K562 (cell line): ENCODE measurements around the gene DPAGT1. TPM values are rescaled to one million over a fixed set of nuclear protein-coding genes. Genes with fewer than 3 reads are reported as not detected.

Experiments
- ATAC-seq: fragments of 200-7000 bp; cut with Tn5 transposase; 3 replicates; pipeline ENCODE4 v1.9.1; 2020; ENCODE audit warnings: moderate library complexity
- BruUV-seq: library from RNA; stranded (reverse); fragments of 400-500 nt; replicated peaks from 2 replicates; lab custom pipeline; 2021; lab: Mats Ljungman, UMichigan
- CTCF ChIA-PET: fragments of 300-600 bp; formaldehyde crosslinking; extraction: SDS; loops from one replicate; lab custom pipeline; 2021; ENCODE audit warnings: low intra/inter-chr PET ratio; lab: Yijun Ruan, JAX
- POLR2A ChIA-PET: fragments of 300-600, 350-650 bp; sonication (Branson Sonifier 250); formaldehyde crosslinking; extraction: SDS; loops from one replicate; lab custom pipeline; 2021; ENCODE audit warnings: antibody characterized with exemption, inconsistent platforms; lab: Yijun Ruan, JAX
- DNase-seq, 4 experiments: peaks; one replicate each; pipeline versions ENCODE4 v3.0.0 to v3.0.0-alpha.2; 2011 to 2018; ENCODE audit warnings: low spot score in 3 of 4, mixed read lengths in 3 of 4; ENCODE audit errors: extremely low read depth in 1 of 4
- FAIRE-seq: peaks from 2 replicates; lab custom pipeline; 2011; peaks lifted over from hg19 to GRCh38; lab: Jason Lieb, UNC
- H2AFZ ChIP-seq: 2 replicates; pipeline ENCODE4 v1.6.0; 2011; ENCODE audit warnings: low read depth, low read length, control low read depth, inconsistent platforms
- H3K27ac ChIP-seq: fragments of 200-600 bp; 3 replicates; pipeline ENCODE4 v1.8.0; 2011; ENCODE audit warnings: low read depth, mild to moderate bottlenecking, control low read depth, inconsistent platforms, low read length, moderate library complexity, mixed read lengths; ENCODE audit errors: extremely low read depth
- H3K27me3 ChIP-seq, 2 experiments: fragments of 300-600 bp in 1 of 2; 2 replicates in 1 of 2; 3 replicates in 1 of 2; pipeline versions ENCODE4 v1.6.0 to v1.8.0; 2011; ENCODE audit warnings: inconsistent platforms in 2 of 2, low read length in 2 of 2, mild to moderate bottlenecking in 1 of 2, mixed read lengths in 1 of 2, moderate library complexity in 1 of 2; ENCODE audit not compliant: control insufficient read depth in 2 of 2, insufficient read depth in 2 of 2
- H3K36me3 ChIP-seq: fragments of 300-600 bp; 3 replicates; pipeline ENCODE4 v1.8.0; 2011; ENCODE audit warnings: mild to moderate bottlenecking, low read length, inconsistent platforms; ENCODE audit not compliant: control insufficient read depth, insufficient read depth
- H3K4me1 ChIP-seq, 2 experiments: fragments of 200-600 bp in 1 of 2; replicated peaks in 1 of 2; 2 replicates in 1 of 2; 3 replicates in 1 of 2; pipeline versions ENCODE4 v1.5.1 to v1.8.0; 2011; ENCODE audit warnings: inconsistent platforms in 2 of 2, low read length in 2 of 2, mild to moderate bottlenecking in 1 of 2, mixed read lengths in 1 of 2, moderate library complexity in 1 of 2; ENCODE audit not compliant: control insufficient read depth in 2 of 2, insufficient read depth in 2 of 2
- H3K4me2 ChIP-seq: 2 replicates; pipeline ENCODE4 v1.6.1; 2011; ENCODE audit warnings: low read length, control low read depth, inconsistent platforms, mixed read lengths; ENCODE audit not compliant: insufficient read depth
- H3K4me3 ChIP-seq: fragments of 200-600 bp; sonication (generic), shearing (Covaris generic); 2 replicates; pipeline ENCODE4 v1.5.1; 2016; ENCODE audit warnings: control low read depth, inconsistent platforms
- H3K79me2 ChIP-seq: fragments of 200-600 bp; 3 replicates; pipeline ENCODE4 v1.8.0; 2011; ENCODE audit warnings: low read length, inconsistent platforms; ENCODE audit not compliant: control insufficient read depth, insufficient read depth
- H3K9ac ChIP-seq, 2 experiments: 2 replicates each; pipeline versions ENCODE4 v1.6.0 to v1.6.1; 2011; ENCODE audit warnings: low read depth in 2 of 2, low read length in 2 of 2, control low read depth in 1 of 2, inconsistent platforms in 1 of 2, mild to moderate bottlenecking in 1 of 2, mixed read lengths in 1 of 2; ENCODE audit not compliant: insufficient read depth in 1 of 2
- H3K9me1 ChIP-seq: one replicate; pipeline ENCODE4 v1.6.0; 2011; ENCODE audit warnings: inconsistent platforms, mild to moderate bottlenecking, low read length, moderate library complexity; ENCODE audit not compliant: control insufficient read depth, insufficient read depth
- H3K9me3 ChIP-seq: replicated peaks from 2 replicates; pipeline ENCODE4 v1.5.1; 2011; ENCODE audit warnings: low read depth, low read length, inconsistent platforms; ENCODE audit not compliant: control insufficient read depth, insufficient read depth
- H4K20me1 ChIP-seq: replicated peaks from 2 replicates; pipeline ENCODE4 v1.6.1; 2011; ENCODE audit warnings: low read length, inconsistent platforms, mixed read lengths; ENCODE audit not compliant: control insufficient read depth, insufficient read depth
- CHD1 ChIP-seq: fragments of 200-600 bp; sonication (generic); IDR thresholded peaks from one replicate; pipeline ENCODE4 v1.6.1; 2012; ENCODE audit warnings: mild to moderate bottlenecking, moderate library complexity, low read length, inconsistent platforms
- FOSL1 ChIP-seq: fragments of 200-800 bp; sonication (Bioruptor generic); conservative IDR thresholded peaks from 2 replicates; pipeline ENCODE4 v1.6.1; 2016; ENCODE audit warnings: missing genetic modification characterization, missing compliant biosample characterization
- FOXJ3 ChIP-seq: sonication (generic); formaldehyde crosslinking; IDR thresholded peaks from 2 replicates; pipeline ENCODE4 v1.4.0; 2020; ENCODE audit warnings: mild to moderate bottlenecking, missing genetic modification reagents
- MBD2 ChIP-seq: sonication (generic); IDR thresholded peaks from 2 replicates; pipeline ENCODE4 v1.6.1; 2016; ENCODE audit warnings: low read depth, borderline replicate concordance
- NEUROD1 ChIP-seq: fragments of 150-350 bp; IDR thresholded peaks from 2 replicates; pipeline ENCODE4 v1.6.1; 2014; ENCODE audit warnings: borderline replicate concordance, low read length, low read depth; ENCODE audit not compliant: partially characterized antibody
- PHF21A ChIP-seq: fragments of 450-650 bp; IDR thresholded peaks from 2 replicates; pipeline ENCODE4 v1.6.1; 2017; ENCODE audit warnings: low read depth, borderline replicate concordance
- RFX5 ChIP-seq: IDR thresholded peaks from 2 replicates; pipeline ENCODE4 v1.6.1; 2011; ENCODE audit warnings: low read depth, mild to moderate bottlenecking, improper control_type of control experiment, low read length
- RFX7 ChIP-seq: fragments of 250-450 bp; sonication (Bioruptor Pico); IDR thresholded peaks from 2 replicates; pipeline ENCODE4 v1.5.1; 2021; ENCODE audit warnings: mild to moderate bottlenecking
- SAP30 ChIP-seq: fragments of 200-600 bp; sonication (generic); IDR thresholded peaks from 2 replicates; pipeline ENCODE4 v1.6.1; 2012; ENCODE audit warnings: borderline replicate concordance, low read depth, mild to moderate bottlenecking, moderate library complexity, low read length, control low read depth, inconsistent platforms; ENCODE audit not compliant: insufficient read depth, poor library complexity, severe bottlenecking
- SOX6 ChIP-seq: fragments of 450-650 bp; IDR thresholded peaks from 2 replicates; pipeline ENCODE4 v1.6.1; 2014; ENCODE audit warnings: mild to moderate bottlenecking
- TRIM28 ChIP-seq: fragments of 450-650 bp; IDR thresholded peaks from 2 replicates; pipeline ENCODE4 v1.6.1; 2017
- U2AF2 ChIP-seq: fragments of 200-400 bp; formaldehyde crosslinking; optimal IDR thresholded peaks from 2 replicates; pipeline ENCODE3; 2017; ENCODE audit warnings: low read depth, mild to moderate bottlenecking, low read length
- ZBTB7A ChIP-seq: IDR thresholded peaks from 2 replicates; pipeline ENCODE4 v1.6.1; 2011; ENCODE audit warnings: low read depth, mild to moderate bottlenecking, low read length, moderate library complexity, borderline replicate concordance; ENCODE audit not compliant: control insufficient read depth
- ZKSCAN8 ChIP-seq: fragments of 200-800 bp; sonication (Bioruptor generic); IDR thresholded peaks from 2 replicates; pipeline ENCODE4 v1.6.1; 2016; ENCODE audit warnings: missing genetic modification characterization, missing compliant biosample characterization
- ZNF444 ChIP-seq: fragments of 250-450 bp; sonication (Bioruptor Pico); IDR thresholded peaks from 2 replicates; pipeline ENCODE4 v1.4.0; 2020; ENCODE audit warnings: mild to moderate bottlenecking, moderate library complexity
- WGBS: fragments of 100-300 bp; shearing (Covaris generic); methylation state at CpG from one replicate; pipeline ENCODE4 v1.1.6; 2016; ENCODE audit warnings: low coverage, mixed read lengths; ENCODE audit not compliant: insufficient coverage; ENCODE audit errors: missing lambda C conversion rate; 5-methylcytosine and 5-hydroxymethylcytosine counted together
- in situ Hi-C: fragments of 300-500 bp; cut with MboI; formaldehyde crosslinking; loops from 4 replicates; pipeline ENCODE4 v1.15.0; 2018; ENCODE audit warnings: inconsistent platforms, mixed read lengths
- intact Hi-C: fragments of 100-400 bp; cut with micrococcal nuclease; formaldehyde crosslinking; loops from 2 replicates; pipeline ENCODE4 v1.14.2; 2022
- polyA plus RNA-seq, 8 experiments: library from polyadenylated mRNA; depleted of rRNA in 4 of 8; stranded (reverse) in 5 of 8; unstranded in 3 of 8; fragments of >200 nt; fragmentation: Nextera tagmentation in 2 of 8; fragmentation: Illumina TruSeq in 1 of 8; extraction: Ambion mirVana in 2 of 8; extraction: Trizol in 1 of 8; gene quantifications; 2 replicates each; pipeline versions ENCODE4 v1.2.1 to v1.2.3, GENCODE V29; 2011 to 2014; ENCODE audit warnings: inconsistent platforms in 1 of 8, missing spikeins in 1 of 8
- total RNA-seq, 7 experiments: library from RNA; depleted of rRNA in 6 of 7; stranded (reverse); fragments of >200 nt in 6 of 7; fragmentation: Illumina TruSeq in 2 of 7; extraction: Trizol in 2 of 7; gene quantifications; 2 replicates each; pipeline versions ENCODE4 v1.2.1 to v1.2.3, GENCODE V29; 2011 to 2021; ENCODE audit warnings: low replicate concordance in 1 of 7
- TF ChIP-seq, protein P1 (sequence below): sonication (generic); formaldehyde crosslinking; IDR thresholded peaks from 2 replicates; pipeline ENCODE4 v1.8.1; 2023; ENCODE audit warnings: mild to moderate bottlenecking, missing genetic modification reagents

The DPAGT1 gene
- total and polyA plus RNA-seq, 9 of the 15 experiments (the other 6 are each of a cell fraction or from before 2014, with no cell fraction given), result 29.9 to 135 (median 85.0) TPM

DNA sequence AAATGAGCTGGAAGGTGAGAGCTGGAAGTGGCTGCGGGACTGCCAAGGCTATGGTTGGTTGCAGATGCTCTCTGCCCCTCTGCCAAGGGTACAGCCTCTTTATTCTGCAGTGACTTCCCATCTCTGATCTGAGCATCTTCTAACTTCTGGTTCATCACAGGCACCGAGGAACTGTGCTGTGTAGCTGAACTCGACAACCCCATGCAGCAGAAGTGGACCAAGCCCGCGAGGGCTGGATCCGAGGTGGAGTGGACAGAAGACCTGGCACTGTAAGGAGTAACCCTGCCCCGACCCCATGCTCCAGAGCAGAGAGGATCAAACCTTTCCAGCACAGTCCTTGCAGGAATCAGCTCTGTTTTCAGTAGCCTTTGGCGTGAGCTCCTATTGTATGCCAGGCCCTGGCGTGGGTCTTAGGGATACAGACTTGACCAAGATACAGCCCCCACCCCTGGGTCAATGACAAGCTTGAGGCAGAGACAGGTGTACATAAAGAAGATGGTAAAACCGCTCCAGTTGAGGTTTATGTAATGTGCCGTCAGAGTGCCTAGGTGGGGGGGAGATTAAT lies 9.8 kb upstream of the DPAGT1 start (continued):
- TF ChIP-seq, protein P1, sequence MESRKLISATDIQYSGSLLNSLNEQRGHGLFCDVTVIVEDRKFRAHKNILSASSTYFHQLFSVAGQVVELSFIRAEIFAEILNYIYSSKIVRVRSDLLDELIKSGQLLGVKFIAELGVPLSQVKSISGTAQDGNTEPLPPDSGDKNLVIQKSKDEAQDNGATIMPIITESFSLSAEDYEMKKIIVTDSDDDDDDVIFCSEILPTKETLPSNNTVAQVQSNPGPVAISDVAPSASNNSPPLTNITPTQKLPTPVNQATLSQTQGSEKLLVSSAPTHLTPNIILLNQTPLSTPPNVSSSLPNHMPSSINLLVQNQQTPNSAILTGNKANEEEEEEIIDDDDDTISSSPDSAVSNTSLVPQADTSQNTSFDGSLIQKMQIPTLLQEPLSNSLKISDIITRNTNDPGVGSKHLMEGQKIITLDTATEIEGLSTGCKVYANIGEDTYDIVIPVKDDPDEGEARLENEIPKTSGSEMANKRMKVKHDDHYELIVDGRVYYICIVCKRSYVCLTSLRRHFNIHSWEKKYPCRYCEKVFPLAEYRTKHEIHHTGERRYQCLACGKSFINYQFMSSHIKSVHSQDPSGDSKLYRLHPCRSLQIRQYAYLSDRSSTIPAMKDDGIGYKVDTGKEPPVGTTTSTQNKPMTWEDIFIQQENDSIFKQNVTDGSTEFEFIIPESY, result no peak
- TF ChIP-seq SOX6 (no peak), ZBTB7A (no peak), MBD2 (no peak), ZKSCAN8 (CRISPR knock-in tag) (no peak), ZNF444 (CRISPR knock-in tag) (no peak), NEUROD1 (no peak)

DNA sequence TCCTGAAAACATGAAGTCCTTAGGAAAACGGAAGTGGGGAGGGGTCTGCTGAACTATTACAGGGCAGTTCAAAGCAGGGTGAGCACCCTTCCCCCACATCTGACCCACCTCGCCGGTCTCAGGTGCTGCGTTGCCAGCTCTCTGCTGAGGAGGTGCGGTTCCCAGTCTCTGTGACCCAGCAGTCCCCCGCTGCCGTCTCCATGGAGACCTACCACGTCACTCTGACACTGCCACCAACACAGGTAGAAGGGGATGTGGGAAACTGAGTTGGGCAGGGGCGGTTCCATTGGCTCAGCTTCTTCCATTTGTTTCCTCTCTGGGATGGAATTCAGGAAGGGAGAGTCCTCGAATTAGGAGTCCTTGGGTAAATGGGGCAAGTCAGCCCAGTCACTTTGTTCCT lies 8.8 kb upstream of the DPAGT1 start:
- H3K9ac ChIP-seq, result no peak overlapping the region
- FAIRE-seq (no peak), DNase-seq (no peak), ATAC-seq (no peak)
- POLR2A ChIA-PET, result interaction anchor here (1.7 to 5.8 kb wide), 3 partner anchors 8 to 15 kb away, joined by 6 to 75 read pairs (median 10); partner anchors contain the start of gene HINFP
- H3K27ac ChIP-seq, result no peak overlapping the region
- TF ChIP-seq CHD1, result no peak
- no peak for TF ChIP-seq SAP30
- TF ChIP-seq FOSL1, result no peak
- TF ChIP-seq RFX5, result no peak
- TF ChIP-seq PHF21A, result no peak
- TF ChIP-seq RFX7 (CRISPR knock-in tag), result no peak
- no peak for TF ChIP-seq FOXJ3
- no peak for TF ChIP-seq TRIM28
- no peak for TF ChIP-seq U2AF2
- peaks cover 18% of the 10 kb centered on the region for H4K20me1 ChIP-seq
- no peak overlapping the region for H2AFZ ChIP-seq
- BruUV-seq, result no TSS peak
- no peaks in the 10 kb centered on the region for H3K27me3 ChIP-seq
- in situ Hi-C loops, result no loop called here
- peaks cover 65% of the 10 kb centered on the region for H3K36me3 ChIP-seq
- intact Hi-C loops, result no loop called here
- peaks cover 41% of the 10 kb centered on the region for H3K79me2 ChIP-seq
- 87% methylated on average over 10 of the region's 10 CpGs for WGBS
- H3K4me3 ChIP-seq, result no peak overlapping the region
- H3K4me1 ChIP-seq, result peaks cover 28 to 32% of the 10 kb centered on the region in 2 experiments
- no peaks in the 10 kb centered on the region for H3K9me3 ChIP-seq
- CTCF ChIA-PET, result no interaction called here
- no peak overlapping the region for H3K4me2 ChIP-seq
- H3K9me1 ChIP-seq, result no peaks in the 10 kb centered on the region
